Measurements from ENCODE around the gene ARHGAP32.

- TF ChIP-seq CTCF (IDR thresholded peaks at IDR 0.05) (no peak), POLR2A (IDR thresholded peaks at IDR 0.05) (no peak)
Observed at GRCh38 chr11:128985880-128986279, 206.2 kb downstream of the ARHGAP32 start.

All from thyroid gland (tissue), 4 donors.